Colonic mucosa (tissue), 4 donors: ENCODE results near the gene PDE10A. TPM values are rescaled to one million over a fixed set of nuclear protein-coding genes. Genes with fewer than 3 reads are reported as not detected.

Experiments
- DNase-seq: peaks from one replicate; pipeline ENCODE4 v3.0.0-alpha.2; 2020
- H3K27ac ChIP-seq: fragments of 200-600 bp; one replicate; pipeline ENCODE4 v1.8.0; 2021
- H3K27me3 ChIP-seq: fragments of 200-600 bp; one replicate; pipeline ENCODE4 v1.8.0; 2021
- H3K36me3 ChIP-seq: fragments of 200-600 bp; one replicate; pipeline ENCODE4 v1.8.0; 2021
- H3K4me1 ChIP-seq: fragments of 200-600 bp; one replicate; pipeline ENCODE4 v1.8.0; 2021; ENCODE audit warnings: mild to moderate bottlenecking
- H3K4me3 ChIP-seq: fragments of 200-600 bp; one replicate; pipeline ENCODE4 v1.8.0; 2021
- H3K9ac ChIP-seq, 2 donors: one replicate each; pipeline ENCODE4 v1.7.0; 2013; ENCODE audit warnings: control low read depth in 2 of 2, low read depth in 2 of 2, low read length in 2 of 2
- H3K9me3 ChIP-seq: fragments of 200-600 bp; one replicate; pipeline ENCODE4 v1.8.0; 2021
- intact Hi-C: fragments of 100-400 bp; cut with DNase I; formaldehyde crosslinking; loops from one replicate; pipeline ENCODE4 v1.14.1; 2022
- total RNA-seq, 2 donors: library from RNA; stranded (reverse); fragmentation: NEBNext Ultra II Directional in 1 of 2; extraction: Animal tissue kit (Norgen Biotek cat#: 25700) in 1 of 2; gene quantifications; one replicate each; pipeline ENCODE4 v1.2.1, GENCODE V29; 2021
- TF ChIP-seq, protein P1 (sequence below): fragments of 200-600 bp; IDR thresholded peaks from one replicate; pipeline ENCODE4 v1.8.0; 2022; ENCODE audit warnings: antibody characterized with exemption, mild to moderate bottlenecking
- donor health status: healthy.
- donor health status: DM: no; HTN: no; CAD: no.
- donor health status: DM: no; HTN: no; CAD: no.

Gene PDE10A
- total RNA-seq, 2 donors from 2014 or later = 0.37 to 3.4 TPM

DNA sequence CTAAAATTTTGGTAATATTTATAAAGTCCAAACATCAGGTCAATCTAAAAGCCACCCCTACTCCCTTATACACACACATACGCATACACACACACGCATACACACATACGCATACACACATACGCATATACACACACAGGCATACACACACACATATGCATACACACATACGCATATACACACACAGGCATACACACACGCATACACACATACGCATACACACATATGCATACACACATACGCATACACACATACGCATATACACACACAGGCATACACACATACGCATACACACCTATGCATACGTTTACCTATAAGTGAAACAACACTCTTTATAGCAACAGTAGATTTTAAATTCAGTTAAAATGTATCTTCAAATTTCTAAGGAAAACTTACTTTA is 240.8 kb downstream of the PDE10A start:
- H3K9me3 ChIP-seq = no peaks in the 10 kb centered on the region
- no peaks in the 10 kb centered on the region for H3K36me3 ChIP-seq
- DNase-seq = no peak
- no peaks in the 10 kb centered on the region for H3K4me1 ChIP-seq
- H3K9ac ChIP-seq = no peak overlapping the region
- H3K4me3 ChIP-seq = no peak overlapping the region
- no peak overlapping the region for H3K27ac ChIP-seq
- intact Hi-C loops = no loop called here
- TF ChIP-seq, protein P1, sequence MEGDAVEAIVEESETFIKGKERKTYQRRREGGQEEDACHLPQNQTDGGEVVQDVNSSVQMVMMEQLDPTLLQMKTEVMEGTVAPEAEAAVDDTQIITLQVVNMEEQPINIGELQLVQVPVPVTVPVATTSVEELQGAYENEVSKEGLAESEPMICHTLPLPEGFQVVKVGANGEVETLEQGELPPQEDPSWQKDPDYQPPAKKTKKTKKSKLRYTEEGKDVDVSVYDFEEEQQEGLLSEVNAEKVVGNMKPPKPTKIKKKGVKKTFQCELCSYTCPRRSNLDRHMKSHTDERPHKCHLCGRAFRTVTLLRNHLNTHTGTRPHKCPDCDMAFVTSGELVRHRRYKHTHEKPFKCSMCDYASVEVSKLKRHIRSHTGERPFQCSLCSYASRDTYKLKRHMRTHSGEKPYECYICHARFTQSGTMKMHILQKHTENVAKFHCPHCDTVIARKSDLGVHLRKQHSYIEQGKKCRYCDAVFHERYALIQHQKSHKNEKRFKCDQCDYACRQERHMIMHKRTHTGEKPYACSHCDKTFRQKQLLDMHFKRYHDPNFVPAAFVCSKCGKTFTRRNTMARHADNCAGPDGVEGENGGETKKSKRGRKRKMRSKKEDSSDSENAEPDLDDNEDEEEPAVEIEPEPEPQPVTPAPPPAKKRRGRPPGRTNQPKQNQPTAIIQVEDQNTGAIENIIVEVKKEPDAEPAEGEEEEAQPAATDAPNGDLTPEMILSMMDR = no peak
- H3K27me3 ChIP-seq = no peaks in the 10 kb centered on the region

DNA sequence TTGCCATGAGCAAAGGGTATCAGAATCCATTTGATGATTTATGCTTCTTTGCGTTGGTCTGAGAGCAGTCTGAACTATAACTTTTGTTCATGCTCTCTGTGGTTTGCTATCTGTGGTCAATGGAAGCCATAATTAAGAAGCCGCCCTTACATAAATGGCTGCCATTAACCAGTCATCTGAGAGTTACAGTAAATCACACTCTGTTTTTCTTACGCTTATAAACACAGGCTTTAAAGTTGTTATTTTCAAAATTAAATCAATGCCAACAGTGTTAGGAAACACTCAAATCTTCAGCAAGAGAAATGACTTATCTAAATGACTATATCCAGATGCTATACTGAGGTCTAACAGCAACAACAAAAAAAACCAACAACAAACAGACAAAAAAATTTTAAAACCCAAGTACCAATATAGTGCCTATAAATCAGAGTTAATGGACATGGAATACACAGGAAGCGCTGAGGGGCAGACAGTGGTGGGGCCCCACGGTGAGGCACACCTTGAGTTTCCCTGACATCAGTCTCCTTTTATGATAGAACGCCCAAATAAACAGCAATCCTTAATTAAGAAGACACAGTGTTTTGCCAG is 245.7 kb downstream of the PDE10A start:
- TF ChIP-seq, protein P1 = no peak
- intact Hi-C loops = no loop called here
- no peak overlapping the region for H3K9ac ChIP-seq
- H3K27ac ChIP-seq = no peak overlapping the region
- H3K4me3 ChIP-seq = no peak overlapping the region
- no peaks in the 10 kb centered on the region for H3K4me1 ChIP-seq
- no peaks in the 10 kb centered on the region for H3K27me3 ChIP-seq
- no peaks in the 10 kb centered on the region for H3K36me3 ChIP-seq
- no peaks in the 10 kb centered on the region for H3K9me3 ChIP-seq
- no peak for DNase-seq

DNA sequence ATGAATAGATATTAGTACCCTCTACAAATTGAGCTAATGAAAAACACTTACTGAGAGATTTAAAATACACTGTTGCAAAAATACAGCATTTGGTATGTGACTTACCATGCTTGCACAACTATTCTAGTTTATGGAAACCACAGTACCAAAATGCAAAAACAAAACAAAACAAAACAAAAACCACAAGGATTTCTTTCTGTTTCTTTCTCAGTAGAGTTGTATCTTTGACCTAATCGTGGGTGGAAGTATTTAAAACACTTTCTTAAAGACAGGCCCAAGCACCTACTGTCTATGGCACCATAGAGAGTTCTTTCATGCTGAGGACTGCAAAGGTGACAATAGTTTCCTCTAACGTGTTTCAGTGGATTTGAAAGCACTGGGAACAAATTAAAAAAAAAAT is 258.3 kb downstream of the PDE10A start:
- H3K27ac ChIP-seq = no peak overlapping the region
- no peak overlapping the region for H3K4me3 ChIP-seq
- no peaks in the 10 kb centered on the region for H3K27me3 ChIP-seq
- H3K4me1 ChIP-seq = no peaks in the 10 kb centered on the region
- no peaks in the 10 kb centered on the region for H3K36me3 ChIP-seq
- no peak for DNase-seq
- H3K9me3 ChIP-seq = no peaks in the 10 kb centered on the region
- TF ChIP-seq, protein P1 = no peak
- H3K9ac ChIP-seq = no peak overlapping the region
- intact Hi-C loops = no loop called here

DNA sequence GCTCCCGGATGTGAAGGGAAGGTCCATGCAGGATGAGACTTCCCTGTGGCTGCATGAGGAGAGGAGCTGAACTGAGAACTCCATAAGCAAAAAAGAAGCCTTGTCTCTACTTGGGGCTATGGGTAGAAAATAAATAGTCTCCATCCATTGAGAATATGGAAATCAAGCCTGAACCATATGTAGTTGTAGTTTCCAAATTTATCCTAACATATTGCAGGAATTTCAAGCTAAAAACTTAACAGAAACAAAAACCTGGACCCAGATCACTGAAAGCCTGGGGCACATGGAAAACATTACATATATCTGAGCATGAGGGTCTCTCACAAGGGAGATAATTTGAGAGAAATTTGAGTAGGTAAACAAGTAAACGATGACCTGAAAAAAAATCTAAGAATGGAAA is 258.7 kb downstream of the PDE10A start:
- Histone ChIP-seq H3K27me3 (no peaks in the 10 kb centered on the region), H3K4me3 (no peak overlapping the region), H3K9ac (no peak overlapping the region), H3K36me3 (no peaks in the 10 kb centered on the region), H3K4me1 (no peaks in the 10 kb centered on the region), H3K27ac (no peak overlapping the region), H3K9me3 (no peaks in the 10 kb centered on the region)
- TF ChIP-seq, protein P1 = no peak
- intact Hi-C loops = no loop called here
- no peak for DNase-seq

DNA sequence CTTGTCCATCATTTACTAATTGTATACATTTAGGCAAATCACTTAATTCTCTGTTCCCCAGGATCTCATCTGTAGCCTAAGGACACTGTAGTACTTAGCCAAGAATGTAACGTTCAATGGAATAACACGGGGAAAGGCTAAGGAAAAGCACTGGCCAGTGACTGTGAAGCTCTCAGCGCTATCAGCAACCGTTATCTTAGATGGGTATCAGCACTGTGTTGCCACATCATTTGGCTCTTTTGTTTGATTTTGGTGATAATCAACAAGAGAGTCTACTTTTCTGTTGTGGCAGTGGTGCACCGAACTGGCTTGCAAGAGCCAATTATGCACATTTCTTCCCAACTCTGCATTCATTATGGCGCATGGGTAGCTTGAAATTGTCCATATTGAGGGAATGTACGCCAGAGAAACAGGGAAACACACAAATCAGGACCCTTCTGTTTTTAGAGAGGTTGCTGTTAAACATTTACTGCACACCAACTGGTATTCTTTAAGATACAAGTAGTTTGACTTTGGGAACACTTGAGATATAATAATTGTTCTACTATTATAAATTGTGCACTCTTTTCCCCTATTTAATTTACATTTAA is 259.9 kb downstream of the PDE10A start:
- Histone ChIP-seq H3K4me3 (no peak overlapping the region), H3K27ac (no peak overlapping the region), H3K9me3 (no peaks in the 10 kb centered on the region), H3K4me1 (no peaks in the 10 kb centered on the region), H3K36me3 (no peaks in the 10 kb centered on the region), H3K9ac (no peak overlapping the region), H3K27me3 (no peaks in the 10 kb centered on the region)
- TF ChIP-seq, protein P1 = no peak
- intact Hi-C loops = no loop called here
- no peak for DNase-seq
